Thyroid gland (tissue), 4 donors: Measurements from ENCODE around the gene UVSSA. TPM values are rescaled to one million over a fixed set of nuclear protein-coding genes. Genes with fewer than 3 reads are reported as not detected.

ENCODE experiments used
- DNase-seq, 2 donors: peaks; one replicate each; pipeline ENCODE4 v3.0.0-alpha.2; 2019
- H3K27ac ChIP-seq, 3 donors: fragments of 200-600 bp; sonication (generic); 1 replicate in 2 of 3; 2 replicates in 1 of 3; pipeline ENCODE4 v1.5.1; 2016 to 2019; ENCODE audit warnings: mild to moderate bottlenecking in 1 of 3, moderate library complexity in 1 of 3
- H3K27me3 ChIP-seq: fragments of 200-600 bp; sonication (generic); one replicate; pipeline ENCODE4 v1.5.1; 2019
- H3K36me3 ChIP-seq, 2 donors: fragments of 200-600 bp; sonication (generic); one replicate each; pipeline ENCODE4 v1.5.1; 2016 to 2019
- H3K4me1 ChIP-seq, 2 donors: fragments of 200-600 bp; sonication (generic); one replicate each; pipeline ENCODE4 v1.5.1; 2017 to 2019
- H3K4me3 ChIP-seq, 3 donors: fragments of 200-600 bp; sonication (generic); replicated peaks in 1 of 3; 1 replicate in 2 of 3; 2 replicates in 1 of 3; pipeline ENCODE4 v1.5.1; 2016; ENCODE audit warnings: mild to moderate bottlenecking in 1 of 3
- H3K9me3 ChIP-seq: fragments of 200-600 bp; sonication (generic); one replicate; pipeline ENCODE4 v1.5.1; 2017
- CTCF ChIP-seq, 6 experiments: fragments of 200-600 bp in 3 of 6; fragments of 450-650 bp in 3 of 6; sonication (generic) in 3 of 6; IDR thresholded peaks; one replicate each; pipeline ENCODE4 v1.5.1; 2016 to 2019; ENCODE audit warnings: antibody characterized with exemption in 6 of 6, mild to moderate bottlenecking in 2 of 6, inconsistent platforms in 1 of 6, moderate library complexity in 1 of 6
- POLR2A ChIP-seq, 2 donors: fragments of 450-650 bp; IDR thresholded peaks; one replicate each; pipeline ENCODE4 v1.6.1; 2017; ENCODE audit warnings: antibody characterized with exemption in 2 of 2, mild to moderate bottlenecking in 2 of 2, moderate library complexity in 1 of 2
- WGBS, 2 donors: methylation state at CpG; one replicate each; pipeline ENCODE4 v1.1.5; 2017; 5-methylcytosine and 5-hydroxymethylcytosine counted together
- intact Hi-C: fragments of 100-400 bp; cut with DNase I; formaldehyde crosslinking; loops from one replicate; pipeline ENCODE4 v1.15.1; 2023
- total RNA-seq, 4 donors: library from RNA; depleted of rRNA; stranded (reverse); fragments of >200 nt; gene quantifications; one replicate each; pipeline ENCODE4 v1.2.3, GENCODE V29; 2016

UVSSA gene
- total RNA-seq, 4 donors from 2014 or later = 16.7 to 38.7 (median 27.7) TPM

DNA sequence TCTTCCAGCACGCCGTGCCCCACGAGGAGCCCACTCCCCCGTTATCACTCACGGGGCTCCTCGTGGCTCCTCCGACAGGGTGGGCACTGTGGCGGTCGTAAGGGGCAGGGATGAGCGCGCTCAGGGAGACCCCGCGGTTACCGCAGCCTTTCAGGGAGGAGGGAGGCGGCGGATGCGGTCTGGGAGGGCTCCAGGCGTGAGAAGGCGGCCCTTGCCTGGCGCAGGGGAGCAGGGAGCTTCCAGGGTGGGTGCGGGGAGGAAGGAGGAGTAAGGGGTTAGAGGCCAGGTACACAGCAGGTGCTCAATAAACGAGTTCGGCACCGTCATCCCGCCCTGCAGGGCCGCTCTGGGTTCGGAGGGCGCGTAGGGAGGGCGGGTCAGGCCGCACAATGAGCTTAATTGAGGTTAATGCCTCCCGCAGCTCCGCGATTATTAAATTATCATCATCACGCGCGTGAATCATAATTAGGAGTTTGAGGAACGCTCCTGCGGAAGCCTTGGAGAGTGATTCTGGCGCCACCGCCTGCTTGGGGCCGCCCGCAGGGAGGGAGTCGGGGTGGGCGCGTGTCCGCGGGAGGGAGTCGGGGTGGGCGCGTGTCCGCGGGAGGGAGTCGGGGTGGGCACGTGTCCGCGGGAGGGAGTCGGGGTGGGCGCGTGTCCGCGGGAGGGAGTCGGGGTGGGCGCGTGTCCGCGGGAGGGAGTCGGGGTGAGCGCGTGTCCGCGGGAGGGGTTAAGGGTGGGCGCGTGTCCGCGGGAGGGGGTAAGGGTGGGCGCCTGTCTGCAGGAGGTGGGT, 66.9 kb downstream of the UVSSA start:
- no peak for DNase-seq
- intact Hi-C loops = no loop called here
- 22 to 28% methylated on average over 30 to 43 of the region's 77 CpGs for WGBS, 2 donors
- Histone ChIP-seq H3K27ac (no peak overlapping the region), H3K4me1 (no peaks in the 10 kb centered on the region), H3K36me3 (no peaks in the 10 kb centered on the region), H3K4me3 (no peak overlapping the region), H3K27me3 (peaks cover 13% of the 10 kb centered on the region), H3K9me3 (no peaks in the 10 kb centered on the region)
- no peak for TF ChIP-seq POLR2A (IDR thresholded peaks at IDR 0.05)
- no peak for TF ChIP-seq CTCF (IDR thresholded peaks at IDR 0.05)

DNA sequence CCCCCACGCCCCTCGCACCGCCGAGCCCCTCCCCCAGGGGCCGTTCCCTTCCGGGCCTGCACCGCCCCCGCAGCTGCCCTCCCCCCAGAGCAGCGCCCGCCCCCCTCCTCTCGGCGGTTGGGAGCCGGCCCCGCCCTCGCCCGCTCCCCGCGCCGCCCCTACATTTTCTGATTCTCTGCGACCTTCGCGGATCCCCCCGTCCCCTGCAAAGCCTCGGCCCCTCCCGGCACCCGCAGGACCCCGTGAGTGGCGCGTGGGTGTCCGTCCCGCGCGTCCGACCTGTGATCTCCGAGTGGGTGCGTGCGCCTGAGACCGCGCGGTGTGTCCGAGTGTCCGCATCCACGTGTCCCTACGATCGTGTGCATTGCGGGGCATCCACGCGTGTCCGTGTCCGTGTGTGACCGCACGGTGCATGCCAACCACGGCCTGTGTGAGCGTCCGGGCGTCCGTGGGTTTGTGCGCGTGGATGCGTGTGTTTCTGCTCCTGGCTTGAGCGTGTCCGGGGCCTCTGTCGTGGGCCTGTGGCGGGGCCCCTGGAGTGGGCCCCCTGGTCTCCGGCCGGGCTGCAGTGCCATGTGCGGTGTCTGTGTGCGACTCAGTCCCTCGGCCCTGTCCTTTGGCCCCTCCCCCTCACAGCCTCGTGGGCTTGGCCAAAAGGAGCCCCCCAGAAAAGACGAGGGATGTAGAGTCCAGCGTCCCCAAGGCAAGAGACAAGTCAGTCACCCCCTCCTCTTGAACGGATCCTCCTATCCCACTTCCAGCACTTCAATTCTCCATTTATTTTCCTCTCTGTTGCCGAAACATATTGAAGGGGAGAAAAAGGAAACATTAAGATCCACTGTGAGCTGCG, 68.0 kb downstream of the UVSSA start:
- Histone ChIP-seq H3K9me3 (no peaks in the 10 kb centered on the region), H3K27me3 (peaks cover 13% of the 10 kb centered on the region), H3K4me1 (no peaks in the 10 kb centered on the region), H3K4me3 (no peak overlapping the region), H3K36me3 (no peaks in the 10 kb centered on the region), H3K27ac (no peak overlapping the region)
- 54 to 57% methylated on average over 28 to 39 of the region's 75 CpGs for WGBS, 2 donors
- DNase-seq = no peak
- TF ChIP-seq CTCF (IDR thresholded peaks at IDR 0.05) (no peak), POLR2A (IDR thresholded peaks at IDR 0.05) (no peak)
- intact Hi-C loops = no loop called here

- no peak overlapping the region for H3K4me3 ChIP-seq
- intact Hi-C loops = no loop called here
- TF ChIP-seq POLR2A (IDR thresholded peaks at IDR 0.05) (no peak), CTCF (IDR thresholded peaks at IDR 0.05) (no peak)
- H3K4me1 ChIP-seq = no peaks in the 10 kb centered on the region
- H3K36me3 ChIP-seq = no peaks in the 10 kb centered on the region
- WGBS, 2 donors = 72 to 76% methylated on average over 13 of the region's 13 CpGs
- H3K27me3 ChIP-seq = peaks cover 13% of the 10 kb centered on the region
- H3K27ac ChIP-seq = no peak overlapping the region
- DNase-seq = no peak
- H3K9me3 ChIP-seq = no peaks in the 10 kb centered on the region
Observed at GRCh38 chr4:1415681-1415981, 68.6 kb downstream of the UVSSA start.

DNA sequence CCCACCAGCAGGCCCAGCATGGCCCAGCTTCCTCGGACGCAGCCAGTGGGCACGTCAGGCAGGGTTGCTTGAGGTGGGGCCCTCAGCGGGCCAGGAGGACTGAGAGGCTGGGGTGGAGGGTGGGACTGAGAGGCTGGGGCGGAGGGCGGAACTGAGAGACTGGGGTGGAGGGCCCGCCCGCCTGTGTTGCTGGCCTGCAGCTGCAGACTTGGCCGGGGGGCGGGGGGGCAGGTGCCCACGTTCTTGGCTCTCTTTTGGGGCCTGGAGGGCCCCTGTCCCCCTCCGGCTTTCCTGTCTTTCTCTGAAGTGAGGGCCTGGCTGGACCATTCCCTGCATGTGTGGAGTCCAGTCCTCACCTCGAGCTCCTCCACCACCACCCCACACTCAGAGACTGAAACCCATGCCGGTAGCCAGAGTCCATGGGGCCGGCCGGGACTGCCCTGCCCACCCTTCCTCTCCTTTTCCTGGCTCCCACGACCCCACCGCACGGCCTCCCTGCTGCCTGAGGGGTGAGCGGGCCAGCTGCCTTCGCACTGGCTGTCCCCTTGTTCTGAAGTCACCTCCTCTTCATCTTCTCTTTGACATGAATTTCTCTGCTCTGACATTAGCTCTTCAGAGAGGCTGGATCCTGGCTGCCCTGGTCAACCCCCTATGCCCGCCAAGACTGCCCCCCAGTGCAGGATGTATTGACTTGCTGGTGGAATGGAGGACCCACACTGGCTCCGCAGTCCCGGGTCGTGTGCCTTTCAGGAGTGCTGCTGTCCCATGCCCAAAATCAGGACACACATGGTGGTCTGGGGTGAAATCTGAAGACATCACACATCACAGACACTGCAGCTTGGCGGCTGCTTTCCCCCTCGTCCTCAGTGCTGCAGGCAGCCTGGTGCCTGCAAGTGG, 69.3 kb downstream of the UVSSA start:
- H3K4me3 ChIP-seq = no peak overlapping the region
- H3K9me3 ChIP-seq = no peaks in the 10 kb centered on the region
- TF ChIP-seq POLR2A (IDR thresholded peaks at IDR 0.05) (no peak), CTCF (IDR thresholded peaks at IDR 0.05) (no peak)
- WGBS, 2 donors = 55 to 57% methylated on average over 19 to 20 of the region's 27 CpGs
- H3K4me1 ChIP-seq = no peaks in the 10 kb centered on the region
- DNase-seq = no peak
- no peak overlapping the region for H3K27ac ChIP-seq
- intact Hi-C loops = no loop called here
- H3K36me3 ChIP-seq = no peaks in the 10 kb centered on the region
- peaks cover 13% of the 10 kb centered on the region for H3K27me3 ChIP-seq
